HepG2 (cell line): ENCODE measurements around the gene CHIC1. TPM values are rescaled to one million over a fixed set of nuclear protein-coding genes. Genes with fewer than 3 reads are reported as not detected.
"Not testable (repeated sequence)": the region's sequence is repeated elsewhere in the genome, so short reads cannot be mapped to it uniquely, and the experiment has no call there.

ENCODE experiments used
- ATAC-seq: fragments of 200-7000 bp; cut with Tn5 transposase; 3 replicates; pipeline ENCODE4 v1.9.1; 2020; ENCODE audit warnings: mild to moderate bottlenecking, moderate library complexity
- BruUV-seq: library from RNA; stranded (reverse); fragments of 400-500 nt; replicated peaks from 2 replicates; lab custom pipeline; 2021; lab: Mats Ljungman, UMichigan
- CTCF ChIA-PET: fragments of 300-600 bp; formaldehyde crosslinking; extraction: SDS; loops from one replicate; lab custom pipeline; 2021; ENCODE audit warnings: low total read pairs, inconsistent platforms, low intra/inter-chr PET ratio; lab: Yijun Ruan, JAX
- POLR2A ChIA-PET: fragments of 350-600 bp; sonication (Branson Sonifier 250); formaldehyde crosslinking; loops from one replicate; lab custom pipeline; 2020; ENCODE audit warnings: antibody characterized with exemption, inconsistent platforms; lab: Yijun Ruan, JAX
- DNase-seq: peaks from one replicate; pipeline ENCODE4 v3.0.0-alpha.2; 2015; ENCODE audit warnings: low spot score
- FAIRE-seq: peaks from 3 replicates; lab custom pipeline; 2011; peaks lifted over from hg19 to GRCh38; lab: Jason Lieb, UNC
- H2AFZ ChIP-seq: one replicate; pipeline ENCODE4 v1.6.1; 2011; ENCODE audit warnings: low read length, inconsistent platforms
- H3K27ac ChIP-seq: fragments of 300-600 bp; 3 replicates; pipeline ENCODE4 v1.8.0; 2011; ENCODE audit warnings: mixed run types, mild to moderate bottlenecking, mixed read lengths, low read length, inconsistent platforms; ENCODE audit not compliant: insufficient read depth; ENCODE audit errors: extremely low read length
- H3K27me3 ChIP-seq, 2 experiments: fragments of 200-600 bp in 1 of 2; 2 replicates in 1 of 2; 3 replicates in 1 of 2; pipeline versions ENCODE4 v1.6.0 to v1.8.0; 2011; ENCODE audit warnings: low read length in 2 of 2, mild to moderate bottlenecking in 2 of 2, moderate library complexity in 2 of 2, inconsistent platforms in 1 of 2; ENCODE audit not compliant: insufficient read depth in 2 of 2, control insufficient read depth in 1 of 2
- H3K36me3 ChIP-seq, 2 experiments: fragments of 200-600 bp in 1 of 2; replicated peaks in 1 of 2; 2 replicates in 1 of 2; 3 replicates in 1 of 2; pipeline versions ENCODE4 v1.5.1 to v1.8.0; 2011; ENCODE audit warnings: low read length in 2 of 2, inconsistent platforms in 1 of 2; ENCODE audit not compliant: insufficient read depth in 2 of 2, control insufficient read depth in 1 of 2
- H3K4me1 ChIP-seq: 2 replicates; pipeline ENCODE4 v1.5.1; 2012; ENCODE audit warnings: low read length, inconsistent platforms; ENCODE audit not compliant: insufficient read depth
- H3K4me2 ChIP-seq: 2 replicates; pipeline ENCODE4 v1.6.0; 2011; ENCODE audit warnings: low read depth, low read length, inconsistent platforms
- H3K4me3 ChIP-seq, 3 experiments: fragments of 200-600 bp in 1 of 3; sonication (generic), shearing (Covaris generic) in 1 of 3; replicated peaks in 1 of 3; 2 replicates each; pipeline ENCODE4 v1.5.1; 2011 to 2016; ENCODE audit warnings: low read length in 3 of 3, inconsistent platforms in 2 of 3, low read depth in 2 of 3, mild to moderate bottlenecking in 2 of 3, control low read depth in 1 of 3, mixed read lengths in 1 of 3; ENCODE audit not compliant: insufficient read depth in 1 of 3
- H3K79me2 ChIP-seq: one replicate; pipeline ENCODE4 v1.6.1; 2011; ENCODE audit warnings: low read length, inconsistent platforms; ENCODE audit not compliant: insufficient read depth
- H3K9ac ChIP-seq: 2 replicates; pipeline ENCODE4 v1.6.0; 2011; ENCODE audit warnings: mild to moderate bottlenecking, low read depth, low read length, inconsistent platforms; ENCODE audit not compliant: insufficient read depth
- H3K9me3 ChIP-seq: 2 replicates; pipeline ENCODE4 v1.5.1; 2012; ENCODE audit warnings: mild to moderate bottlenecking, low read length
- H4K20me1 ChIP-seq: 2 replicates; pipeline ENCODE4 v1.6.0; 2011; ENCODE audit warnings: inconsistent platforms, mild to moderate bottlenecking, low read length, moderate library complexity; ENCODE audit not compliant: insufficient read depth
- ATM ChIP-seq: fragments of 450-650 bp; IDR thresholded peaks from 2 replicates; pipeline ENCODE4 v1.7.1; 2017; ENCODE audit warnings: mild to moderate bottlenecking, borderline replicate concordance
- GMEB1 ChIP-seq: sonication (generic); formaldehyde crosslinking; IDR thresholded peaks from 2 replicates; pipeline ENCODE4 v1.5.1; 2020; ENCODE audit warnings: missing genetic modification reagents, mild to moderate bottlenecking, borderline replicate concordance
- IRF1 ChIP-seq: sonication (generic); formaldehyde crosslinking; IDR thresholded peaks from 2 replicates; pipeline ENCODE4 v1.4.0; 2020; ENCODE audit warnings: low read depth, mild to moderate bottlenecking, missing genetic modification reagents
- TBX3 ChIP-seq: fragments of 450-650 bp; IDR thresholded peaks from 2 replicates; pipeline ENCODE4 v1.6.1; 2017; ENCODE audit warnings: antibody characterized with exemption, mild to moderate bottlenecking, inconsistent platforms, borderline replicate concordance
- TOE1 ChIP-seq: sonication (generic); formaldehyde crosslinking; IDR thresholded peaks from 2 replicates; pipeline ENCODE4 v1.4.0; 2020; ENCODE audit warnings: mild to moderate bottlenecking, missing genetic modification reagents
- TP53 ChIP-seq: sonication (generic); formaldehyde crosslinking; conservative IDR thresholded peaks from 2 replicates; pipeline ENCODE4 v1.4.0; 2020; ENCODE audit warnings: missing genetic modification reagents
- ZBTB26 ChIP-seq: IDR thresholded peaks from 2 replicates; pipeline ENCODE4 v1.6.1; 2016; ENCODE audit warnings: missing compliant biosample characterization, missing genetic modification reagents, borderline replicate concordance
- ZMYM2 ChIP-seq: sonication (generic); formaldehyde crosslinking; IDR thresholded peaks from 2 replicates; pipeline ENCODE4 v1.8.0; 2022; ENCODE audit warnings: mild to moderate bottlenecking, missing genetic modification reagents
- ZNF558 ChIP-seq: sonication (generic); formaldehyde crosslinking; IDR thresholded peaks from 2 replicates; pipeline ENCODE4 v1.9.0; 2022; ENCODE audit warnings: mild to moderate bottlenecking, missing genetic modification reagents, borderline replicate concordance
- ZNF563 ChIP-seq: sonication (generic); formaldehyde crosslinking; IDR thresholded peaks from 2 replicates; pipeline ENCODE4 v1.8.0; 2022; ENCODE audit warnings: mild to moderate bottlenecking, moderate library complexity, missing genetic modification reagents
- ZNF629 ChIP-seq: sonication (generic); formaldehyde crosslinking; conservative IDR thresholded peaks from 2 replicates; pipeline ENCODE4 v1.5.0; 2020; ENCODE audit warnings: missing genetic modification reagents
- ZNF652 ChIP-seq: IDR thresholded peaks from 2 replicates; pipeline ENCODE4 v1.6.1; 2016; ENCODE audit warnings: low read depth, borderline replicate concordance
- ZNF83 ChIP-seq: sonication (generic); formaldehyde crosslinking; IDR thresholded peaks from 2 replicates; pipeline ENCODE4 v1.4.0; 2020; ENCODE audit warnings: missing genetic modification reagents, mild to moderate bottlenecking, borderline replicate concordance
- ZNF841 ChIP-seq: sonication (generic); formaldehyde crosslinking; IDR thresholded peaks from 2 replicates; pipeline ENCODE4 v1.8.1; 2023; ENCODE audit warnings: missing genetic modification reagents, borderline replicate concordance
- WGBS: methylation state at CpG from one replicate; pipeline ENCODE4 v1.1.6; 2017; ENCODE audit warnings: low lambda C conversion rate; 5-methylcytosine and 5-hydroxymethylcytosine counted together
- in situ Hi-C: cut with HindIII; loops from 2 replicates; pipeline ENCODE4 v1.10.0; 2017; ENCODE audit warnings: low pct_unique_long_range_greater_than_20kb; ENCODE audit not compliant: extremely low pct_ligation_motif_present
- intact Hi-C: fragments of 100-400 bp; cut with micrococcal nuclease; formaldehyde crosslinking; loops from one replicate; pipeline ENCODE4 v1.10.0; 2022; ENCODE audit not compliant: unreplicated experiment
- polyA plus RNA-seq, 8 experiments: library from polyadenylated mRNA; depleted of rRNA in 3 of 8; stranded (reverse) in 7 of 8; unstranded in 1 of 8; fragments of >200 nt; fragmentation: Illumina TruSeq in 4 of 8; extraction: Trizol in 4 of 8; gene quantifications; 2 replicates each; pipeline versions ENCODE4 v1.2.1 to v1.2.3, GENCODE V29; 2011 to 2016; ENCODE audit warnings: low read depth in 4 of 8, missing spikeins in 1 of 8, mixed read lengths in 1 of 8; ENCODE audit not compliant: insufficient read depth in 1 of 8
- total RNA-seq, 5 experiments: library from RNA; depleted of rRNA; stranded (reverse); fragments of >200 nt; fragmentation: Illumina TruSeq; extraction: Trizol; gene quantifications; 2 replicates each; pipeline ENCODE4 v1.2.3, GENCODE V29; 2016; ENCODE audit warnings: low read depth in 1 of 5

Gene CHIC1
- total and polyA plus RNA-seq, 2 of the 13 experiments (the other 11 are each of a cell fraction or from before 2014, with no cell fraction given) = 0.04 TPM; not detected in 1

- H3K27ac ChIP-seq, H3K79me2 ChIP-seq, H3K36me3 ChIP-seq, POLR2A ChIA-PET, intact Hi-C loops, BruUV-seq, H3K4me3 ChIP-seq, H3K4me2 ChIP-seq, H3K27me3 ChIP-seq, H3K9ac ChIP-seq, H2AFZ ChIP-seq, DNase-seq, CTCF ChIA-PET, H3K9me3 ChIP-seq, in situ Hi-C loops, H4K20me1 ChIP-seq, ATAC-seq, H3K4me1 ChIP-seq, FAIRE-seq: not testable (repeated sequence)
- WGBS = 0% methylated on average over 2 of the region's 2 CpGs
Observed at GRCh38 chrX:73522823-73523222, 40.2 kb upstream of the CHIC1 start.

GRCh38 chrX:73524906-73525305 is 38.1 kb upstream of the CHIC1 start:
- Histone ChIP-seq H3K27me3 (no peaks in the 10 kb centered on the region; a peak in 1 of 5 replicates), H3K9ac (no peak overlapping the region), H3K4me3 (no peak overlapping the region), H3K27ac (no peak overlapping the region), H2AFZ (no peak overlapping the region), H3K4me1 (no peaks in the 10 kb centered on the region), H3K4me2 (no peak overlapping the region), H3K9me3 (no peaks in the 10 kb centered on the region), H3K79me2 (no peaks in the 10 kb centered on the region), H3K36me3 (no peaks in the 10 kb centered on the region), H4K20me1 (no peaks in the 10 kb centered on the region)
- POLR2A ChIA-PET = no interaction called here
- ATAC-seq = no peak
- WGBS = 44% methylated on average over 7 of the region's 8 CpGs
- FAIRE-seq = no peak
- DNase-seq = no peak
- intact Hi-C loops = no loop called here
- in situ Hi-C loops = no loop called here
- BruUV-seq = no TSS peak
- CTCF ChIA-PET = no interaction called here
- TF ChIP-seq GMEB1 (no peak), ZNF629 (CRISPR knock-in tag) (no peak), ZNF841 (CRISPR knock-in tag) (no peak), ZNF558 (CRISPR knock-in tag) (no peak), TOE1 (CRISPR knock-in tag) (no peak), ATM (no peak), ZMYM2 (CRISPR knock-in tag) (no peak), IRF1 (no peak), ZNF563 (no peak), ZNF652 (CRISPR knock-in tag) (no peak), TBX3 (no peak), ZNF83 (CRISPR knock-in tag) (no peak), ZBTB26 (no peak), TP53 (CRISPR knock-in tag) (no peak)
